Measurements from ENCODE around the gene C1QTNF7.

DNA sequence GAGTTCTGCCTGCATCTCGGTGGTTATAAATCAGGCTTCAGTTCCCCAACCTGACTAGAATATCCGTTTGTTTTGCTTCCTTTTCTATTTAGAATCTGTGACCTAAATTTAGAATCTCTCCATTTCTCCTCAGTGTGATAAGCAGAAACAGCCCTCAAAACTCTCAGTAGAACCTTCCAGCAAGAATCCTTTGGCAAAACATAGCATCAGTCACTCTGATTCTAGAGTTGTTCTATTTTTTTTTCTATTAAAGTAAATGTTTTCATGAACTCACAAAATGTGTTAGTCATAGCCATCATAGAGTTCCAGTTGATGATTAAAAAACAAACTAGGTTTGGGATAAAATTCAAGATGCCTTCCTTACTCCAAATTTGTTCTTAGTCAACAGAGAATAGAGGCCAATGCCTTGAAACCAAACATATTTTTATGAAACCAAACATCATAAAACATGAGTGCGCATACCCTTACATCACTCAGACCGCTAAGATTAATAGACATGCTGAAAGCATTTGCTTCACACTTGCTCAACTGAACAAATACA is 13.2 kb upstream of the C1QTNF7 start:
- TF ChIP-seq CTCF (IDR thresholded peaks at IDR 0.05; ENCODE audit: low read depth, low read length) (no peak), EZH2phosphoT487 (IDR thresholded peaks at IDR 0.05; ENCODE audit: low read depth) (no peak)

Measured in OCI-LY3 (cell line).